Activated CD8-positive, alpha-beta T cell treated with anti-CD3 and anti-CD28 coated beads, Interleukin-2, amount 10 ng/mL, durations not matched to agents 7 days and 5 days (primary cell): ENCODE measurements around the gene SMAP1. TPM values are rescaled to one million over a fixed set of nuclear protein-coding genes. Genes with fewer than 3 reads are reported as not detected.

Experiments used
- ATAC-seq: fragments of 150-1000 bp; cut with Tn5 transposase; one replicate; pipeline ENCODE4 v1.10.0; 2021; ENCODE audit warnings: moderate library complexity
- CTCF ChIA-PET: fragments of 350-600 bp; sonication (Branson Sonifier 250); formaldehyde crosslinking; loops from one replicate; lab custom pipeline; 2021; ENCODE audit warnings: antibody characterized with exemption; lab: Charles Lee
- POLR2A ChIA-PET: fragments of 350-600 bp; sonication (Branson Sonifier 250); formaldehyde crosslinking; loops from one replicate; lab custom pipeline; 2021; ENCODE audit warnings: antibody characterized with exemption; lab: Charles Lee
- DNase-seq: peaks from one replicate; pipeline ENCODE4 v3.0.0-alpha.2; 2020
- H3K27ac Mint-ChIP-seq: one replicate; pipeline ENCODE4 v1.8.0; 2021; ENCODE audit warnings: mild to moderate bottlenecking, mixed read lengths
- H3K27me3 Mint-ChIP-seq: one replicate; pipeline ENCODE4 v1.8.0; 2021; ENCODE audit warnings: low read depth, mixed read lengths
- H3K36me3 Mint-ChIP-seq: one replicate; pipeline ENCODE4 v1.8.0; 2021; ENCODE audit warnings: low read depth, mixed read lengths
- H3K4me1 Mint-ChIP-seq: one replicate; pipeline ENCODE4 v1.8.0; 2021; ENCODE audit warnings: low read depth, mixed read lengths
- H3K4me3 Mint-ChIP-seq: one replicate; pipeline ENCODE4 v1.8.0; 2021; ENCODE audit warnings: mild to moderate bottlenecking, mixed read lengths
- H3K9me3 Mint-ChIP-seq: one replicate; pipeline ENCODE4 v1.8.0; 2022; ENCODE audit warnings: mixed read lengths; ENCODE audit not compliant: insufficient read depth
- total RNA-seq, 2 experiments: library from RNA; stranded (reverse); gene quantifications; one replicate each; pipeline ENCODE4 v1.2.3, GENCODE V29; 2021

Gene SMAP1
- total RNA-seq, 2 experiments from 2014 or later = 36.3 to 38.7 TPM

DNA sequence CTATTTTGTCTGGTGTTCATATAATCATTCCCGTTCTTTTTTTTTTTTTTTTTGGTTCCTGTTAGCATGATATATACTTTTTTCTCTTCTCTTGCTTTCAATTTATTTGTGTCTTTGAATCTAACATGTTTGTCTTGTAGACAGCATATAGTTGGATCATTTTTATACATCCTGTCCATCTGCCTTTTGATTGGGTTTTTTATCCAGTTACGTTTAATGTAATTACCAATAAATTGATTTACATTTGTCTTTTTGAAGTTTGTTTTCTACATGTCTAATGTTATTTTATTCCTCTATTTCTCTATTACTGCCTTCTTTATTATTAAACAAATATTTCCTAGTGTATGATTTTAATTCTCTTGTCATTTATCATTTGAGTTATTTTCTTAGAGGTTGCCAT, 204.8 kb downstream of the SMAP1 start:
- ATAC-seq (no peak), DNase-seq (no peak)
- POLR2A ChIA-PET = no interaction called here

GRCh38 chr6:70874181-70874913, 206.7 kb downstream of the SMAP1 start:
- DNase-seq (no peak), ATAC-seq (no peak)
- Mint-ChIP-seq H3K9me3 (peaks cover 19% of the 10 kb centered on the region), H3K4me1 (no peaks in the 10 kb centered on the region), H3K27ac (no peak overlapping the region), H3K36me3 (no peaks in the 10 kb centered on the region), H3K4me3 (no peak overlapping the region), H3K27me3 (peaks cover 4% of the 10 kb centered on the region)
- CTCF ChIA-PET = interaction anchor here (1.1 to 1.4 kb wide), 3 partner anchors 10 to 167 kb away, joined by 3 to 9 read pairs (median 4); no protein-coding TSS in a partner anchor
- POLR2A ChIA-PET = no interaction called here

More for the DNA sequence above, 204.8 kb downstream of the SMAP1 start:
- Mint-ChIP-seq H3K4me3 (no peak overlapping the region), H3K4me1 (no peaks in the 10 kb centered on the region), H3K9me3 (peaks cover 19% of the 10 kb centered on the region), H3K36me3 (no peaks in the 10 kb centered on the region), H3K27me3 (peaks cover 9% of the 10 kb centered on the region), H3K27ac (no peak overlapping the region)
- CTCF ChIA-PET = interaction anchor here (0.8 to 1.5 kb wide), 2 partner anchors 12 to 16 kb away, joined by 3 to 9 read pairs; no protein-coding TSS in a partner anchor

DNA sequence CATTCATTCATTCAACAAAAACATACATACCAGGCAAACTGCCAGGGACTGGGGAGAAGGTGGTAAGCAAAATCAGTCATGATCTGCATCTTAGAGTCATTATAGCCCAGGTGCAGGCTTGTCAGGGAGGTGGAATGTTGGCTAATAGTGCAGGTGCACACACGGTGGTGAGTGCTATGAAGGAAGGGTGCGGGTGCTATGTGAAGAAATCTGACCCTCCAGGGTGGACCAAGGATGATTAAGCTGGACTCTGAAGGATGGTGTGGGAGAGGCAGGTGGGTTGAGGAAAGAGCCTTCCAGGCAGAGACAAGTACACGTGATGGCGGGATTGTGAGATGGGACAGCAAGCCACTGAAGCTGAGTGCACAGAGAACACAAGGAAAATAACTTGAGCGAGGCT, 211.8 kb downstream of the SMAP1 start:
- peaks cover 2% of the 10 kb centered on the region for H3K27me3 Mint-ChIP-seq
- H3K4me3 Mint-ChIP-seq = no peak overlapping the region
- H3K36me3 Mint-ChIP-seq = no peaks in the 10 kb centered on the region
- no peaks in the 10 kb centered on the region for H3K9me3 Mint-ChIP-seq
- no peaks in the 10 kb centered on the region for H3K4me1 Mint-ChIP-seq
- DNase-seq (no peak), ATAC-seq (no peak)
- H3K27ac Mint-ChIP-seq = no peak overlapping the region
- ChIA-PET CTCF (interaction anchor here (0.7 to 1.9 kb wide), 2 partner anchors 103 to 172 kb away, joined by 3 to 13 read pairs; no protein-coding TSS in a partner anchor), POLR2A (no interaction called here)

DNA sequence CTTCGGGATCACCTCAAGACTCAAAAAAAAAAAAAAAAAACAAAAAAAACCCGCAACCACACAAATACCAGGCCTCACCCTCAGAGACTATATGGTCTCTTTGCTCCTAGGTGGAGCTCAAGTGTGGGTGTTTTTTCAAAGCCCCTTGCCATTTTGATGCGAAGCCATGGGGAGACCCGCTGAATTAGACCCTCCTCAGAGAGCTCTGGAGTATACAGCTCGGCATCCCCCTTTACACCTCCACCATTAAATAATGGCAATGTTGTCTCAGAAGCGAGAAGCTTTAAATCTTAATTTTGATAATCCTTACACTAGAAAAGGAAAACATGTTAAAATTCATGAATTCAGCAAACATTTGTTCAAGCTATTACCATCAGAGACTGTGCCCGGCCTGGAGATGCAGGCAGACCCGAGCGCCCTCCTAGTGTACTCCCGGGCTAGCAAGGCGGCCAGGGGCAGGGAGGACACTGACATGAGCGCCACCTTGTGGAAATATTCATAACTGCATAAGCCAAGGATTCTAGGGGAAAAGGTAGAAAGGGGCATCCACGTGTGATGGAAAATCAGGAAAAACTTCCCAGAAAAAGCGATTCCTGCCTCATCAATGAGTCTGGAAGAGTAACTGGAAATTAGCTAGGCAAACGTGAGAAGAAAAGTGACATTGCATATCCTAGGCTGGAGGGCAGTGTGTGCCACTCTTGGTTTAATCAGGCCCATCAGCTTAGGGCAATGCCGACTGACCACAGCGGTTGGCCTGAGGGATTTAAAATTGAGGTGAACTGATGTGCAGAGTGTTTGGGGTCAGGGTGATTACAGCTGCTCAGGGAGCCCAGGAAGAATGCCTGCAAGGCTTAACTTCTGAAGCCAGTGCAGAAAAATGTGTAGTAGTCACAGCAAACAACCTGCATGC, 216.6 kb downstream of the SMAP1 start:
- peak; percentile 71 for DNase-seq
- POLR2A ChIA-PET = no interaction called here
- CTCF ChIA-PET = interaction anchor here (0.6 to 5.3 kb wide), 38 partner anchors 8 to 574 kb away, joined by 3 to 79 read pairs (median 4); no protein-coding TSS in a partner anchor
- ATAC-seq = peak; percentile 91
- Mint-ChIP-seq H3K4me1 (no peaks in the 10 kb centered on the region), H3K4me3 (no peak overlapping the region), H3K9me3 (no peaks in the 10 kb centered on the region), H3K27me3 (peaks cover 2% of the 10 kb centered on the region), H3K36me3 (no peaks in the 10 kb centered on the region), H3K27ac (no peak overlapping the region)

- H3K4me3 Mint-ChIP-seq = no peak overlapping the region
- ATAC-seq (no peak), DNase-seq (no peak)
- H3K9me3 Mint-ChIP-seq = no peaks in the 10 kb centered on the region
- CTCF ChIA-PET = interaction anchor here (1.1 to 5.3 kb wide), 4 partner anchors 20 to 365 kb away, joined by 3 to 79 read pairs (median 12); no protein-coding TSS in a partner anchor
- POLR2A ChIA-PET = no interaction called here
- no peaks in the 10 kb centered on the region for H3K36me3 Mint-ChIP-seq
- H3K27ac Mint-ChIP-seq = no peak overlapping the region
- no peaks in the 10 kb centered on the region for H3K4me1 Mint-ChIP-seq
- peaks cover 2% of the 10 kb centered on the region for H3K27me3 Mint-ChIP-seq
These were observed 218.4 kb downstream of the SMAP1 start for GRCh38 chr6:70886071-70886470.

- H3K4me1 Mint-ChIP-seq = no peaks in the 10 kb centered on the region
- ChIA-PET POLR2A (no interaction called here), CTCF (interaction anchor here (1.1 to 5.3 kb wide), 2 partner anchors 19 to 179 kb away, joined by 3 to 79 read pairs; no protein-coding TSS in a partner anchor)
- H3K27me3 Mint-ChIP-seq = peaks cover 2% of the 10 kb centered on the region
- DNase-seq = no peak
- no peaks in the 10 kb centered on the region for H3K36me3 Mint-ChIP-seq
- ATAC-seq = no peak
- no peak overlapping the region for H3K27ac Mint-ChIP-seq
- H3K9me3 Mint-ChIP-seq = no peaks in the 10 kb centered on the region
- no peak overlapping the region for H3K4me3 Mint-ChIP-seq
These were observed 219.0 kb downstream of the SMAP1 start for GRCh38 chr6:70886661-70887060.

- H3K36me3 Mint-ChIP-seq = no peaks in the 10 kb centered on the region
- ChIA-PET POLR2A (no interaction called here), CTCF (no interaction called here)
- DNase-seq (no peak), ATAC-seq (no peak)
- H3K9me3 Mint-ChIP-seq = no peaks in the 10 kb centered on the region
- H3K27me3 Mint-ChIP-seq = no peaks in the 10 kb centered on the region
- H3K4me1 Mint-ChIP-seq = no peaks in the 10 kb centered on the region
- H3K27ac Mint-ChIP-seq = no peak overlapping the region
- H3K4me3 Mint-ChIP-seq = no peak overlapping the region
These were observed 221.6 kb downstream of the SMAP1 start for GRCh38 chr6:70889270-70889669.

DNA sequence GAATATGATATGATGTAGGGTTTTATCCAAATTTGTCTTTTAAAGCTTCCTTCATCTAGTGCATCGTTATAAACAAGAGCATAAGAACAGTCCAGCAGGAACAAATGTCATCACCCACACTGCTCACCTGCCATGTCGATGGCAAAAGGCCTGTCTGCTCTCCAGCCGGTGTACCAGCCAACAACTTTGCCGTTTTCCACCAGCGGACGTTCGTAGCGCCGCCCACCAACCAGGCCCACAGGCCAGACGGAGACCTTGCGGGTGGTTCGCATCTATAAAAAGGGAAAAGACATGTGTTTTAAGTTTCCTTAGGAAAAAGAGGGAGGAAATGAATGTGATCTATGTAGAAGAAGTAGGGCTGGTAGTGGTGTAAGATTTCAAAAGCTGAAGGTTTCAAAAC, 226.3 kb downstream of the SMAP1 start:
- DNase-seq = no peak
- no peaks in the 10 kb centered on the region for H3K36me3 Mint-ChIP-seq
- peaks cover 3% of the 10 kb centered on the region for H3K27me3 Mint-ChIP-seq

DNA sequence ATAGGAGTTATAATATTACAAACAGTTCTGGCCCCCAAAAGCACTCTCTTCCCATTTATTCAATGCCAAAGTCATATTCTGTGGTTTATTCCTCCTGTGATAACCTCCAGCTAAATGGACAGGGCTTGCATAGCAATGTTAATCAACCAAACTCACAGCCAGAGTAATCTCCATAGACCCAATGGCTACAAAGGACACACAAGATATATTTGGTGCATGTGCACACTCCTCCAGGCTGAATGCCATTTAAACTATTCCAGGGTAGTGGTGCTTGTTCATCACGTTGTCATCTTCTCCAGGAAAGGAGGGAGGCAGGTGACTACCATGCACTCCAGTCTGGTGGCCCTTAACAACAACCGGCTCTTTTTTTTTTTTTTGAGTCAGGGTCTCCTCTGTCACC, 232.4 kb downstream of the SMAP1 start:
- Mint-ChIP-seq H3K4me1 (no peaks in the 10 kb centered on the region), H3K9me3 (no peaks in the 10 kb centered on the region), H3K27ac (no peak overlapping the region), H3K27me3 (peaks cover 16% of the 10 kb centered on the region), H3K4me3 (no peak overlapping the region), H3K36me3 (no peaks in the 10 kb centered on the region)
- no peak for DNase-seq
- ChIA-PET POLR2A (no interaction called here), CTCF (interaction anchor here (1.0 to 1.5 kb wide), 2 partner anchors 15 to 679 kb away, joined by 3 to 7 read pairs; no protein-coding TSS in a partner anchor)
- ATAC-seq = no peak

More for the DNA sequence above, 226.3 kb downstream of the SMAP1 start:
- H3K9me3 Mint-ChIP-seq = no peaks in the 10 kb centered on the region
- no peak overlapping the region for H3K27ac Mint-ChIP-seq
- no peaks in the 10 kb centered on the region for H3K4me1 Mint-ChIP-seq
- CTCF ChIA-PET = interaction anchor here (1.2 kb wide), 1 partner anchor 62 kb away, joined by 3 read pairs; no protein-coding TSS in a partner anchor
- H3K4me3 Mint-ChIP-seq = no peak overlapping the region
- ATAC-seq = no peak
- POLR2A ChIA-PET = no interaction called here

- Mint-ChIP-seq H3K27ac (no peak overlapping the region), H3K4me3 (no peak overlapping the region), H3K36me3 (no peaks in the 10 kb centered on the region), H3K9me3 (no peaks in the 10 kb centered on the region), H3K4me1 (no peaks in the 10 kb centered on the region), H3K27me3 (peaks cover 17% of the 10 kb centered on the region)
- ATAC-seq = no peak
- ChIA-PET CTCF (interaction anchor here (1.3 kb wide), 1 partner anchor 54 kb away, joined by 3 read pairs; no protein-coding TSS in a partner anchor), POLR2A (no interaction called here)
- no peak for DNase-seq
These were observed 233.6 kb downstream of the SMAP1 start for GRCh38 chr6:70901324-70901723.

DNA sequence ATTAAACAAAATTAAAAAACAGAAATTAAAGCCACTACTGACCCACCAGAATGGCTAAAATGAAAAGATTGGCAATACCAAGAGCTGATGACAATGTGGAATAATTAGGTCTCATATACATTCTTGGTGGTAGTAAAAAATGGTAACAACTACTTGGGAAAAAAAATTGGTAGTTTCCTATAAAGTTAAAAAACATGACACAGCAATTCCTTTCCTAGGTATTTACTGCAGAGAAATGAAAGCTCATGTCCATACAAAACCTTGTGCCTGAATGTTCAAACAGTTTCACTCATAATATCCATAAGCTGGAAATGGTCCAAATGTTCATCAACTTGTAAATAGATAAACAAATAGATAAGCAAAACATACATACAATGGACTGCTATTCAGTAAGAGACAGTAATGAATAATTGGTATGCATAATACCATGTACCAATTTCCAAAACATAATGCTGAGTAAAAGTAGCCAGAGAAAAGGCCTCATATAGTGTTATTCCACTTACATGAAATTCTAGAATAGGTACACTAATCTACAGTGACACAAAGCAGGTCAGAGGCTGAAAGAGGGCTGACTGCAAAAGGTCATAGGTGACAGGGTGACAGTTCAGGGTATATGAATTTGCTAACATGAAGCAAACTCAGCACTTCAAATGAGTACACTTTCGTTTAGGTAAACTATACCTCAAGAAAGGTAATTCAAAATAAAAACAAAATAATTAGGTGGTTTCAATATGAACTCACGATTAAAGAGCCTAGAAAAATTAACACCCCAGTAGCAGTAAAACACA, 236.2 kb downstream of the SMAP1 start:
- no peak for DNase-seq
- H3K4me3 Mint-ChIP-seq = no peak overlapping the region
- H3K27me3 Mint-ChIP-seq = peaks cover 17% of the 10 kb centered on the region
- H3K27ac Mint-ChIP-seq = no peak overlapping the region
- CTCF ChIA-PET = no interaction called here
- no peaks in the 10 kb centered on the region for H3K4me1 Mint-ChIP-seq
- H3K36me3 Mint-ChIP-seq = no peaks in the 10 kb centered on the region
- no peaks in the 10 kb centered on the region for H3K9me3 Mint-ChIP-seq
- no peak for ATAC-seq
- POLR2A ChIA-PET = no interaction called here
